Measurements from ENCODE around the gene OR4N2.

GRCh38 chr14:19801118-19801464, 2.5 kb upstream of the OR4N2 start:
- TF ChIP-seq CTCF (IDR thresholded peaks at IDR 0.05) (no peak), POLR2A (IDR thresholded peaks at IDR 0.05) (no peak)

Data from adrenal gland (tissue), 5 donors.